Astrocyte (in vitro differentiated cells and primary cell): ENCODE data around the gene C14orf93. TPM values are rescaled to one million over a fixed set of nuclear protein-coding genes. Genes with fewer than 3 reads are reported as not detected.
A peak's percentile ranks its signal among the peaks of the same experiment; 100 is the strongest.

Experiments
- DNase-seq: peaks from one replicate; pipeline ENCODE4 v3.0.0-alpha.2; 2010; ENCODE audit warnings: low read depth
- FAIRE-seq: peaks from 2 replicates; lab custom pipeline; 2011; peaks lifted over from hg19 to GRCh38; lab: Jason Lieb, UNC
- H2AFZ ChIP-seq: 2 replicates; pipeline ENCODE4 v1.6.0; 2012; ENCODE audit warnings: low read depth, low read length, inconsistent platforms
- H3K27ac ChIP-seq: 2 replicates; pipeline ENCODE4 v1.5.1; 2011; ENCODE audit warnings: low read depth, low read length, inconsistent platforms
- H3K27me3 ChIP-seq: 2 replicates; pipeline ENCODE4 v1.6.0; 2011; ENCODE audit warnings: low read length, inconsistent platforms; ENCODE audit not compliant: insufficient read depth
- H3K36me3 ChIP-seq: 2 replicates; pipeline ENCODE4 v1.5.1; 2011; ENCODE audit warnings: low read length, inconsistent platforms; ENCODE audit not compliant: insufficient read depth
- H3K4me1 ChIP-seq: 2 replicates; pipeline ENCODE4 v1.5.1; 2011; ENCODE audit warnings: low read length, inconsistent platforms; ENCODE audit not compliant: insufficient read depth
- H3K4me2 ChIP-seq: 2 replicates; pipeline ENCODE4 v1.6.0; 2012; ENCODE audit warnings: low read length, inconsistent platforms
- H3K4me3 ChIP-seq: 2 replicates; pipeline ENCODE4 v1.5.1; 2011; ENCODE audit warnings: low read depth, mild to moderate bottlenecking, low read length, inconsistent platforms; ENCODE audit not compliant: insufficient read depth
- H3K79me2 ChIP-seq: 2 replicates; pipeline ENCODE4 v1.6.0; 2012; ENCODE audit warnings: mild to moderate bottlenecking, low read length, inconsistent platforms; ENCODE audit not compliant: insufficient read depth
- H3K9ac ChIP-seq: 2 replicates; pipeline ENCODE4 v1.6.0; 2012; ENCODE audit warnings: mild to moderate bottlenecking, low read length, inconsistent platforms
- H3K9me3 ChIP-seq: 2 replicates; pipeline ENCODE4 v1.5.1; 2012; ENCODE audit warnings: low read depth, mild to moderate bottlenecking, low read length, inconsistent platforms; ENCODE audit not compliant: insufficient read depth
- H4K20me1 ChIP-seq: 2 replicates; pipeline ENCODE4 v1.6.0; 2012; ENCODE audit warnings: low read length, inconsistent platforms; ENCODE audit not compliant: insufficient read depth
- H3K27ac Mint-ChIP-seq: one replicate; pipeline ENCODE4 v1.8.0; 2021; ENCODE audit warnings: mild to moderate bottlenecking, mixed read lengths; ENCODE audit not compliant: unreplicated experiment
- H3K27me3 Mint-ChIP-seq: one replicate; pipeline ENCODE4 v1.8.0; 2021; ENCODE audit warnings: low read depth, mixed read lengths; ENCODE audit not compliant: unreplicated experiment
- H3K36me3 Mint-ChIP-seq: one replicate; pipeline ENCODE4 v1.8.0; 2021; ENCODE audit warnings: low read depth, mixed read lengths; ENCODE audit not compliant: unreplicated experiment
- H3K4me1 Mint-ChIP-seq: one replicate; pipeline ENCODE4 v1.8.0; 2021; ENCODE audit warnings: low read depth, mixed read lengths; ENCODE audit not compliant: unreplicated experiment
- H3K4me3 Mint-ChIP-seq: one replicate; pipeline ENCODE4 v1.8.0; 2021; ENCODE audit warnings: mild to moderate bottlenecking, moderate library complexity, mixed read lengths; ENCODE audit not compliant: unreplicated experiment
- H3K9me3 Mint-ChIP-seq: one replicate; pipeline ENCODE4 v1.8.0; 2021; ENCODE audit warnings: mild to moderate bottlenecking, mixed read lengths; ENCODE audit not compliant: unreplicated experiment
- EZH2 ChIP-seq: IDR thresholded peaks from 2 replicates; pipeline ENCODE4 v1.6.1; 2012; ENCODE audit warnings: mild to moderate bottlenecking, low read length, inconsistent platforms; ENCODE audit not compliant: insufficient read depth
- total RNA-seq: library from RNA; stranded (reverse); gene quantifications from 2 replicates; pipeline ENCODE4 v1.2.1, GENCODE V29; 2021
- TF ChIP-seq, protein P1 (sequence below): IDR thresholded peaks from 2 replicates; pipeline ENCODE4 v1.5.1; 2011; ENCODE audit warnings: low read depth, mild to moderate bottlenecking, inconsistent platforms, low read length, moderate library complexity; ENCODE audit not compliant: insufficient read depth

C14orf93 gene
- total RNA-seq, 1 donor from 2014 or later: 3.6 TPM

DNA sequence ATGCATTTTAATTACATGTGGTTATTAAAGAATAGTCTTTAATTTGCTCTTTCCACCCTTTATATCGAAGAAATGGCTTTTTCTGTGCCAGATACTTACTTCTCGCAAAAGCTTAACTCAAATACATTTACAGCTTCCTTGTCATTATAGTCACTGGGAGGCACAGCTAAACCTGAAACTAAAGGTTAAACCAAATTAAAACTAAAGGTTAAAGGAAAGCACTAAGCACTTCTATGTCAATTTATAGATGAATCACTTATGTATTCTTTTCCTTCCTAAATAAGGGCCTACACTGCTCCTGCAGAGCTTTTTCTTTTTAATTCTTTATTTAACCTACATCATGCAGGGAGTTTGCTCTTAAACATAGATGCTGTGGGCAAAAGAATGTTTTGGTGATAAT, 9.1 kb downstream of the C14orf93 start:
- FAIRE-seq (no peak), DNase-seq (no peak)
- H3K4me3 Mint-ChIP-seq: no peak overlapping the region
- Histone ChIP-seq H3K36me3 (no peaks in the 10 kb centered on the region), H3K79me2 (no peaks in the 10 kb centered on the region), H4K20me1 (no peaks in the 10 kb centered on the region), H3K27ac (no peak overlapping the region), H2AFZ (no peak overlapping the region), H3K4me2 (no peak overlapping the region), H3K4me1 (peaks cover 2% of the 10 kb centered on the region), H3K9me3 (no peaks in the 10 kb centered on the region), H3K27me3 (no peaks in the 10 kb centered on the region), H3K9ac (no peak overlapping the region), H3K4me3 (no peak overlapping the region)
- no peaks in the 10 kb centered on the region for H3K9me3 Mint-ChIP-seq
- TF ChIP-seq, protein P1, sequence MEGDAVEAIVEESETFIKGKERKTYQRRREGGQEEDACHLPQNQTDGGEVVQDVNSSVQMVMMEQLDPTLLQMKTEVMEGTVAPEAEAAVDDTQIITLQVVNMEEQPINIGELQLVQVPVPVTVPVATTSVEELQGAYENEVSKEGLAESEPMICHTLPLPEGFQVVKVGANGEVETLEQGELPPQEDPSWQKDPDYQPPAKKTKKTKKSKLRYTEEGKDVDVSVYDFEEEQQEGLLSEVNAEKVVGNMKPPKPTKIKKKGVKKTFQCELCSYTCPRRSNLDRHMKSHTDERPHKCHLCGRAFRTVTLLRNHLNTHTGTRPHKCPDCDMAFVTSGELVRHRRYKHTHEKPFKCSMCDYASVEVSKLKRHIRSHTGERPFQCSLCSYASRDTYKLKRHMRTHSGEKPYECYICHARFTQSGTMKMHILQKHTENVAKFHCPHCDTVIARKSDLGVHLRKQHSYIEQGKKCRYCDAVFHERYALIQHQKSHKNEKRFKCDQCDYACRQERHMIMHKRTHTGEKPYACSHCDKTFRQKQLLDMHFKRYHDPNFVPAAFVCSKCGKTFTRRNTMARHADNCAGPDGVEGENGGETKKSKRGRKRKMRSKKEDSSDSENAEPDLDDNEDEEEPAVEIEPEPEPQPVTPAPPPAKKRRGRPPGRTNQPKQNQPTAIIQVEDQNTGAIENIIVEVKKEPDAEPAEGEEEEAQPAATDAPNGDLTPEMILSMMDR: no peak
- TF ChIP-seq EZH2: no peak
- no peaks in the 10 kb centered on the region for H3K27me3 Mint-ChIP-seq
- peaks cover 2% of the 10 kb centered on the region for H3K4me1 Mint-ChIP-seq
- no peak overlapping the region for H3K27ac Mint-ChIP-seq
- no peaks in the 10 kb centered on the region for H3K36me3 Mint-ChIP-seq

DNA sequence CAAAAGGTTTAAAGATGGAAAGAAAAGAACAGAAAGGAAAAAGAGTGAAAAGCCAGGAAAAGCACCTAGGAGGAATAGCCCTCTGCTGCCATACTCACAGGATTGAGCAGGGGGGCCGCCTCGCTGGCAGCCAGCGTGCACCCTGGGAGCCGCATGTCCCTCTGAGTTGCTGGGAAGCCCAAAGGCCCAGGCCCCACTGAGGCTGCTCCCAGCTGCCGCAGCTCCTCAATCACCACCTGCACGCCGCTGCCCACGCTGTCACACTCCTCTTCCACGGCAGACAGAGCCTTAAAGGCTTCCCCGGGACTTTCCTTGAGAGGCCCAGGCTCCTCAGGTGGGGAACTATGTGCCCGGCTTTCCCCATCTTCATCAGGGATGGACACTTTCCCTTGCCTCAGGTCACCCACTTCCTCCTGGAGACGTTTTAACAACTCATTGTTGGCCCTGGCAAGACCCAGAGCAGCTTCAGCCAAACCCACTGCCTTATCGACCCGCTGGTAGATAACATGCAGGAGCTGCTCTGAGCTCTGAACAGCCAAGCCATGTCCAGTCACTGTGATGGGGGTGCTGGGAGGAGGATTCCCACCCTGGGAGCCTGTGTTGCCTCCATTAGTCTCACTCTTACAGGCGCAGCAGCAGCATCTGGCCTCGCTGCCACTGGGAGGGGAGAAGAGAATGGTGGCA, 11.5 kb downstream of the C14orf93 start:
- no peaks in the 10 kb centered on the region for H3K27me3 ChIP-seq
- Mint-ChIP-seq H3K36me3 (no peaks in the 10 kb centered on the region), H3K4me3 (no peak overlapping the region), H3K27ac (peak overlapping the region; percentile 30), H3K9me3 (no peaks in the 10 kb centered on the region), H3K4me1 (peaks cover 8% of the 10 kb centered on the region), H3K27me3 (no peaks in the 10 kb centered on the region)
- TF ChIP-seq, protein P1: no peak
- no peak for TF ChIP-seq EZH2
- H2AFZ ChIP-seq: no peak overlapping the region
- H3K4me1 ChIP-seq: peaks cover 5% of the 10 kb centered on the region
- FAIRE-seq (no peak), DNase-seq (no peak)
- H3K36me3 ChIP-seq: no peaks in the 10 kb centered on the region
- H3K9ac ChIP-seq: no peak overlapping the region
- H3K4me2 ChIP-seq: no peak overlapping the region
- no peaks in the 10 kb centered on the region for H4K20me1 ChIP-seq
- no peak overlapping the region for H3K27ac ChIP-seq
- H3K4me3 ChIP-seq: no peak overlapping the region
- no peaks in the 10 kb centered on the region for H3K9me3 ChIP-seq
- H3K79me2 ChIP-seq: no peaks in the 10 kb centered on the region

DNA sequence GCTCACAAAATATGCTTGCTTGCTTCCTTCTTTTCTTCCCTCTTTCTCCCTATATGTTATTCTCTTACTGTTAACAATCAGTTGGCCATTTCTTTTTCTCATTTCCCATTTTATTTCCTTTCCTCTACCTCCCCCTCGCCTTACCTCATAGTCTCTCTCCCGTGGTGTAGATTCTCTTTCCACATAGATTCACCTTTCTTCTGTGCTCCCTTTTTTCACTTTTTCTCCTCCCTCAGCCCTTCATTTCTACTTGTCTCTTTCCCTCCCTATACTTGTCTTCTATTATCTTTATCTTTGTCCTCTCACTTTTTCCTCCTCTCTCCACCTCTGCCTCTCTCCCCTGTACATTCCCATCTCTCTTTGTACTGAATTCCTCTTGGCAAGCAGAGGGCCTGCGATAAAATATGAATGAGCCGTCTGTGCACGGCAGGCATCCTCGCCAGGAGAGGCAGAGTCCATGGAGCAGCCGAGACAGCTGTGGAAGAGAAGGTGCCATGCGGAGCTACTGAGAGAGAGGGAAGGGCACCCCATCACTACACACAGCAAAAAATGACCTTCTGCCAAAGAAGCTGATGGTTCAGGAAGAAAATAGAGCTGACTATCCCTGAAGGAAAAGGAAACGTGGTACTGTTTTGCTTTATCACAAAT, 12.1 kb downstream of the C14orf93 start:
- no peaks in the 10 kb centered on the region for H3K36me3 ChIP-seq
- no peak overlapping the region for H2AFZ ChIP-seq
- no peaks in the 10 kb centered on the region for H3K9me3 ChIP-seq
- H3K4me1 Mint-ChIP-seq: peaks cover 8% of the 10 kb centered on the region
- TF ChIP-seq EZH2: no peak
- TF ChIP-seq, protein P1: no peak
- no peak overlapping the region for H3K27ac ChIP-seq
- H3K79me2 ChIP-seq: no peaks in the 10 kb centered on the region
- no peaks in the 10 kb centered on the region for H3K27me3 ChIP-seq
- FAIRE-seq: no peak
- no peaks in the 10 kb centered on the region for H4K20me1 ChIP-seq
- H3K27me3 Mint-ChIP-seq: no peaks in the 10 kb centered on the region
- peaks cover 5% of the 10 kb centered on the region for H3K4me1 ChIP-seq
- H3K9me3 Mint-ChIP-seq: no peaks in the 10 kb centered on the region
- no peak overlapping the region for H3K4me2 ChIP-seq
- no peak for DNase-seq
- no peak overlapping the region for H3K4me3 ChIP-seq
- H3K4me3 Mint-ChIP-seq: no peak overlapping the region
- H3K27ac Mint-ChIP-seq: no peak overlapping the region
- H3K36me3 Mint-ChIP-seq: no peaks in the 10 kb centered on the region
- H3K9ac ChIP-seq: no peak overlapping the region
